ENCODE measurements around the gene GLYATL1.
A peak's percentile ranks its signal among the peaks of the same experiment; 100 is the strongest.

The GLYATL1 gene

GRCh38 chr11:58939277-58939676 lies at the start of gene GLYATL1:
Gene GLYATL1, plus strand, starts transcription at chr11:58939488. Its CDS starts 7,600 bp downstream, at chr11:58947088.
- ChIA-PET CTCF (no interaction called here), POLR2A (no interaction called here)
- no peak for TF ChIP-seq NFRKB (IDR thresholded peaks at IDR 0.05)
- TF ChIP-seq FOXA1 (IDR thresholded peaks at IDR 0.05): no peak
- no peak for TF ChIP-seq PKNOX1 (IDR thresholded peaks at IDR 0.05)
- TF ChIP-seq SUZ12 (IDR thresholded peaks at IDR 0.05): no peak
- no peak for TF ChIP-seq FOXM1 (IDR thresholded peaks at IDR 0.05; ENCODE audit: borderline replicate concordance)
- TF ChIP-seq ELF4 (IDR thresholded peaks at IDR 0.05): no peak
- TF ChIP-seq ZNF384 (IDR thresholded peaks at IDR 0.05): no peak
- TF ChIP-seq ARNT (IDR thresholded peaks at IDR 0.05): no peak
- TF ChIP-seq BHLHE40 (IDR thresholded peaks at IDR 0.05; ENCODE audit: borderline replicate concordance): no peak
- no peak for TF ChIP-seq HDGF (IDR thresholded peaks at IDR 0.05; ENCODE audit: borderline replicate concordance)
- TF ChIP-seq FOXK2 (IDR thresholded peaks at IDR 0.05): no peak
- TF ChIP-seq SP1 (IDR thresholded peaks at IDR 0.05): no peak
- TF ChIP-seq LEF1 (IDR thresholded peaks at IDR 0.05; ENCODE audit: borderline replicate concordance): no peak
- no peak for TF ChIP-seq CTBP1 (IDR thresholded peaks at IDR 0.05; ENCODE audit: borderline replicate concordance)
- DNase-seq (ENCODE audit: extremely low spot score): no peak

GRCh38 chr11:58893899-58894298 lies 45.4 kb upstream of the GLYATL1 start:
- POLR2A ChIA-PET: no interaction called here
- no peak for TF ChIP-seq SP1 (IDR thresholded peaks at IDR 0.05)
- TF ChIP-seq FOXM1 (IDR thresholded peaks at IDR 0.05; ENCODE audit: borderline replicate concordance): no peak
- TF ChIP-seq HDGF (IDR thresholded peaks at IDR 0.05; ENCODE audit: borderline replicate concordance): no peak
- no peak for TF ChIP-seq BHLHE40 (IDR thresholded peaks at IDR 0.05; ENCODE audit: borderline replicate concordance)
- TF ChIP-seq ELF4 (IDR thresholded peaks at IDR 0.05): no peak
- no peak for TF ChIP-seq LEF1 (IDR thresholded peaks at IDR 0.05; ENCODE audit: borderline replicate concordance)
- no peak for TF ChIP-seq NFRKB (IDR thresholded peaks at IDR 0.05)
- no peak for TF ChIP-seq CTBP1 (IDR thresholded peaks at IDR 0.05; ENCODE audit: borderline replicate concordance)
- no peak for TF ChIP-seq FOXA1 (IDR thresholded peaks at IDR 0.05)
- TF ChIP-seq FOXK2 (IDR thresholded peaks at IDR 0.05): no peak
- no peak for DNase-seq (ENCODE audit: extremely low spot score)
- CTCF ChIA-PET: no interaction called here

- ChIA-PET POLR2A (no interaction called here), CTCF (interaction anchor here (0.5 kb wide), 1 partner anchor 160 kb away, joined by 3 read pairs; no protein-coding TSS in a partner anchor)
- DNase-seq (ENCODE audit: extremely low spot score): no peak
- TF ChIP-seq BHLHE40 (IDR thresholded peaks at IDR 0.05; ENCODE audit: borderline replicate concordance) (no peak), PKNOX1 (IDR thresholded peaks at IDR 0.05) (no peak), TARDBP (IDR thresholded peaks at IDR 0.05) (no peak), FOXA1 (IDR thresholded peaks at IDR 0.05) (no peak), HDGF (IDR thresholded peaks at IDR 0.05; ENCODE audit: borderline replicate concordance) (no peak), SP1 (IDR thresholded peaks at IDR 0.05) (no peak), LEF1 (IDR thresholded peaks at IDR 0.05; ENCODE audit: borderline replicate concordance) (no peak), CTBP1 (IDR thresholded peaks at IDR 0.05; ENCODE audit: borderline replicate concordance) (no peak), ARNT (IDR thresholded peaks at IDR 0.05) (no peak), L3MBTL2 (conservative IDR thresholded peaks at IDR 0.05) (no peak), FOXM1 (IDR thresholded peaks at IDR 0.05; ENCODE audit: borderline replicate concordance) (no peak), ELF4 (IDR thresholded peaks at IDR 0.05) (no peak)
Observed at GRCh38 chr11:58898106-58898505, 41.2 kb upstream of the GLYATL1 start.

GRCh38 chr11:58900479-58901420 lies 38.5 kb upstream of the GLYATL1 start:
- peak; percentile 91 for TF ChIP-seq PKNOX1 (IDR thresholded peaks at IDR 0.05)
- TF ChIP-seq FOXK2 (IDR thresholded peaks at IDR 0.05): no peak
- ChIA-PET POLR2A (no interaction called here), CTCF (interaction anchor here (0.6 kb wide), 2 partner anchors 158 to 1245 kb away, joined by 3 to 5 read pairs; no protein-coding TSS in a partner anchor)
- DNase-seq (ENCODE audit: extremely low spot score): peak; percentile 59

- CTCF ChIA-PET: no interaction called here
- DNase-seq (ENCODE audit: extremely low spot score): no peak
Observed at GRCh38 chr11:58902881-58903280, 36.4 kb upstream of the GLYATL1 start.

GRCh38 chr11:58905011-58905720 lies 34.1 kb upstream of the GLYATL1 start:
- no peak for DNase-seq (ENCODE audit: extremely low spot score)
- CTCF ChIA-PET: interaction anchor here (2.1 kb wide), 1 partner anchor 21 kb away, joined by 10 read pairs; no protein-coding TSS in a partner anchor
- POLR2A ChIA-PET: no interaction called here
- TF ChIP-seq CTBP1 (IDR thresholded peaks at IDR 0.05; ENCODE audit: borderline replicate concordance) (no peak), SP1 (IDR thresholded peaks at IDR 0.05) (no peak), SUZ12 (IDR thresholded peaks at IDR 0.05) (no peak), TARDBP (IDR thresholded peaks at IDR 0.05) (no peak), FOXM1 (IDR thresholded peaks at IDR 0.05; ENCODE audit: borderline replicate concordance) (no peak), PKNOX1 (IDR thresholded peaks at IDR 0.05) (no peak), FOXK2 (IDR thresholded peaks at IDR 0.05) (no peak), FOXA1 (IDR thresholded peaks at IDR 0.05) (no peak)

More at GRCh38 chr11:58902881-58903280, 36.4 kb upstream of the GLYATL1 start:
- POLR2A ChIA-PET: no interaction called here
- TF ChIP-seq L3MBTL2 (conservative IDR thresholded peaks at IDR 0.05) (no peak), TARDBP (IDR thresholded peaks at IDR 0.05) (no peak), HDGF (IDR thresholded peaks at IDR 0.05; ENCODE audit: borderline replicate concordance) (no peak), SP1 (IDR thresholded peaks at IDR 0.05) (no peak)
